ENCODE results near the gene MICAL3. TPM values are rescaled to one million over a fixed set of nuclear protein-coding genes. Genes with fewer than 3 reads are reported as not detected.

Gene MICAL3
- total RNA-seq, 4 donors from 2014 or later: 84.2 to 290 (median 151) TPM

- no peaks in the 10 kb centered on the region for H3K36me3 ChIP-seq
- WGBS, 2 donors (ENCODE audit: low coverage in 1 of 2): 27 to 37% methylated on average over 8 to 15 of the region's 15 CpGs
- peak overlapping the region; percentile 64 to 74 (median 70) for H3K27ac ChIP-seq
- H3K4me3 ChIP-seq: peak overlapping the region in 1 of 4 donors; percentile 18
- TF ChIP-seq POLR2A (IDR thresholded peaks at IDR 0.05): peak; percentile 42
- TF ChIP-seq EP300 (IDR thresholded peaks at IDR 0.05; ENCODE audit: low read depth): no peak
- TF ChIP-seq POLR2AphosphoS5 (IDR thresholded peaks at IDR 0.05): no peak
- DNase-seq: peak; percentile 79
- no peaks in the 10 kb centered on the region for H3K27me3 ChIP-seq
- in situ Hi-C loops (cut with MboI; ENCODE audit: low pct_ligation_motif_present in 1 of 4, low pct_unique_long_range_greater_than_20kb in 1 of 4, low sequenced_read_pairs in 3 of 4): no loop called here
- H3K9me3 ChIP-seq: no peaks in the 10 kb centered on the region
- intact Hi-C loops (cut with DNase I; ENCODE audit: low total_unique reads): no loop called here
- peaks cover 19 to 77% (median 63%) of the 10 kb centered on the region in 4 donors for H3K4me1 ChIP-seq
Measured at GRCh38 chr22:17920145-17920605, 104.2 kb downstream of the MICAL3 start.

- intact Hi-C loops (cut with DNase I; ENCODE audit: low total_unique reads) (no loop called here), in situ Hi-C loops (cut with MboI; ENCODE audit: low pct_ligation_motif_present in 1 of 4, low pct_unique_long_range_greater_than_20kb in 1 of 4, low sequenced_read_pairs in 3 of 4) (no loop called here)
- peaks cover 17 to 71% (median 58%) of the 10 kb centered on the region in 4 donors for H3K4me1 ChIP-seq
- H3K9me3 ChIP-seq: no peaks in the 10 kb centered on the region
- WGBS, 2 donors (ENCODE audit: low coverage in 1 of 2): 15 to 67% methylated on average over 2 to 11 of the region's 11 CpGs
- H3K27me3 ChIP-seq: no peaks in the 10 kb centered on the region
- TF ChIP-seq CTCF (IDR thresholded peaks at IDR 0.05) (no peak), EP300 (IDR thresholded peaks at IDR 0.05; ENCODE audit: low read depth) (no peak), POLR2AphosphoS5 (IDR thresholded peaks at IDR 0.05) (no peak), POLR2A (IDR thresholded peaks at IDR 0.05) (no peak)
- no peak for DNase-seq
- no peaks in the 10 kb centered on the region for H3K36me3 ChIP-seq
- peak overlapping the region in 1 of 4 donors; percentile 18 for H3K4me3 ChIP-seq
- peak overlapping the region; percentile 64 to 74 (median 70) for H3K27ac ChIP-seq
Measured at GRCh38 chr22:17919276-17920144, 104.9 kb downstream of the MICAL3 start.

DNA sequence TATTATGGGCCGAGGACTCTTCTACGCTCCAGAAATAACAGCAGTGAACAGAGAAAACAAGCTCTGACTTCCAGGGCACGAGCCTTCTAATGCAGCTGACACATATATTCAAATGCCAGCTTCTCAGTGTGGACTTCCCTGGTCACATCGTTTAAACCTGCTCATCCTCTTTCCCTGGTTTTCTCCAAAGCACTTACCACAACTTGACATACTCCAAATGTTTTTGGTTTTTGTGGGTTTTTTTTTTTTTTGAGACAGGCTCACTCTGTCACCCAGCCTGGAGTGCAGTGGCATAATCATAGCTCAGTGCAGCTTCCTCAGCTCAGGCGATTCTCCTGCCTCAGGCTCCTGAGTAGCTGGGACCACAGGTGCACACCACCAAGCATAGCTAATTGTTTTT, 105.5 kb downstream of the MICAL3 start:
- Histone ChIP-seq H3K27ac (peak overlapping the region in 2 of 4 donors; percentile 19 to 64), H3K27me3 (no peaks in the 10 kb centered on the region), H3K4me3 (no peak overlapping the region), H3K9me3 (no peaks in the 10 kb centered on the region), H3K4me1 (peaks cover 17 to 68% (median 53%) of the 10 kb centered on the region in 4 donors), H3K36me3 (no peaks in the 10 kb centered on the region)
- 86 to 88% methylated on average over 2 to 5 of the region's 5 CpGs for WGBS, 2 donors (ENCODE audit: low coverage in 1 of 2)
- in situ Hi-C loops (cut with MboI; ENCODE audit: low pct_ligation_motif_present in 1 of 4, low pct_unique_long_range_greater_than_20kb in 1 of 4, low sequenced_read_pairs in 3 of 4) (no loop called here), intact Hi-C loops (cut with DNase I; ENCODE audit: low total_unique reads) (no loop called here)
- TF ChIP-seq CTCF (IDR thresholded peaks at IDR 0.05) (no peak), EP300 (IDR thresholded peaks at IDR 0.05; ENCODE audit: low read depth) (no peak), POLR2A (IDR thresholded peaks at IDR 0.05) (no peak), POLR2AphosphoS5 (IDR thresholded peaks at IDR 0.05) (no peak)
- DNase-seq: no peak

DNA sequence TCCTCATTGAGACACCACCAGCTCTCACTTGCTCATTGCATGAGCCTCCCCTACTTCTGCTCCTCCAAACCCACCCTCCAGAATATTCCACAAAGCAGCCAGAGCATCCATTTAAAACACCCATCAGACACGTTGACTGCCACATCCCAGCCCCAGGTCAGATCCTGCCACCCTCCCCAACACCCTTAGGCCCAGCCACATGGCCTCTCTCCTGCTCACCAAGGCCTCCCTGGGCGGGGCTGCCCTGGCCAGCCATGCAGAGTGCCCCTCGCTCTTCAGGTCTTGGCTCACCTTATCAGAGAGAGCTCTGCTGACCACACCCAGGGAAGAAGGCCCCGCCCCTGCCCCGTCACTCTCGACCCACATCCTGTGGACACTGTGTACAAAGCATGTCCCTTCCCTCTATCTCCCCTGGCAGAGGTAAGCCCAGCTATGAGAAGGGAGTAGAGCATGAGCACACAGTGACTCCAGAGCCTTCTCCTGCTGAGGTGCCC, 106.8 kb downstream of the MICAL3 start:
- TF ChIP-seq CTCF (IDR thresholded peaks at IDR 0.05) (no peak), POLR2A (IDR thresholded peaks at IDR 0.05) (peak; percentile 41), POLR2AphosphoS5 (IDR thresholded peaks at IDR 0.05) (peak in 2 of 3 donors; percentile 10 to 40), EP300 (IDR thresholded peaks at IDR 0.05; ENCODE audit: low read depth) (no peak)
- Histone ChIP-seq H3K27ac (peak overlapping the region; percentile 1 to 57 (median 28)), H3K4me1 (peaks cover 17 to 55% (median 40%) of the 10 kb centered on the region in 4 donors), H3K9me3 (no peaks in the 10 kb centered on the region), H3K36me3 (no peaks in the 10 kb centered on the region), H3K4me3 (no peak overlapping the region), H3K27me3 (no peaks in the 10 kb centered on the region)
- WGBS, 2 donors (ENCODE audit: low coverage in 1 of 2): 62% methylated on average over 6 of the region's 6 CpGs; no CpG with 5 or more reads in 1 of the 2 donors
- intact Hi-C loops (cut with DNase I; ENCODE audit: low total_unique reads) (no loop called here), in situ Hi-C loops (cut with MboI; ENCODE audit: low pct_ligation_motif_present in 1 of 4, low pct_unique_long_range_greater_than_20kb in 1 of 4, low sequenced_read_pairs in 3 of 4) (no loop called here)
- DNase-seq: peak; percentile 89
